ENCODE results near the gene GTF2IRD2.
"Not testable (repeated sequence)": the region's sequence is repeated elsewhere in the genome, so short reads cannot be mapped to it uniquely, and the experiment has no call there.

The GTF2IRD2 gene

GRCh38 chr7:74850833-74851721, at the start of gene GTF2IRD2:
GTF2IRD2 (minus strand) TSS chr7:74851605; CDS start chr7:74836378, 15,227 bp downstream.
- not testable (repeated sequence) for H3K4me1 Mint-ChIP-seq (ENCODE audit: low read depth); H3K27me3 Mint-ChIP-seq (ENCODE audit: low read depth); H3K9me3 Mint-ChIP-seq; H3K36me3 Mint-ChIP-seq (ENCODE audit: low read depth)
- Mint-ChIP-seq H3K4me3 (peak within 1 kb of the TSS; percentile 69), H3K27ac (peak within 1 kb of the TSS; percentile 81)
- peak; percentile 72 for DNase-seq (ENCODE audit: low spot score)

DNA sequence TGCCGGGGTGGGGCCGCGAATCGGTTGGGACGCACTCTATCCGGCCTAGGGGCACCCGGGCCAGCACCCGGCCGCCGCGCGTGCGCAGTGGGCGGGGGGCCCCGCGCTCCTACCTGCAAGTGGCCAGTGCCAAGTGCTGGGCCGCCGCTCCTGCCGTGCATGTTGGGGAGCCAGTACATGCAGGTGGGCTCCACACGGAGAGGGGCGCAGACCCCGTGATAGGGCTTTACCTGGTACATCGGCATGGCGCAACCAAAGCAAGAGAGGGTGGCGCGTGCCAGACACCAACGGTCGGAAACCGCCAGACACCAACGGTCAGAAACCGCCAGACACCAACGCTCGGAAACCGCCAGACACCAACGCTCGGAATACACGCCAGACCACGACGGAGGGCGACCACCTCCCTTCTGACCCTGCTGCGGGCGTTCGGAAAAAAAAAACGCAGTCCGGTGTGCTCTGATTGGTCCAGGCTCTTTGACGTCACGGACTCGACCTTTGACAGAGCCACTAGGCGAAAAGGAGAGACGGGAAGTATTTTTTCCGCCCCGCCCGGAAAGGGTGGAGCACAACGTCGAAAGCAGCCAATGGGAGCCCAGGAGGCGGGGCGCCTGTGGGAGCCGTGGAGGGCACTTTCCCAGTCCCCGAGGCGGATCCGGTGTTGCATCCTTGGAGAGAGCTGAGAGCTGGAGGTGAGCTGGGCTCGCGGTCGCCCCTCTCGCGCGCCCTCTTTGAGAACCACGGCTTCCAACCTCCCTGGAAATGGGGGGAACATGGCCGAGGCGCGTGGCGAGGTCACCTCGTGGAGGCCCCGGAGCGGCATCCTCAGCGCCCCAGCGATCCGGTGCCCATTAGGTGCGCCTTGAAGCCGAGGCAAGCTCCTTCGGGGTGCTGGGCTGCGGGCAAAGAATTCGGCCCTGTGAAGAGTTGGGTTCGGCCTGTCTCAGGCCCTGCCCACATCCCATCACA, 39.0 kb upstream of the GTF2IRD2 start:
- H3K27me3 Mint-ChIP-seq (ENCODE audit: low read depth); H3K36me3 Mint-ChIP-seq (ENCODE audit: low read depth); H3K4me1 Mint-ChIP-seq (ENCODE audit: low read depth); H3K9me3 Mint-ChIP-seq: not testable (repeated sequence)
- peak overlapping the region; percentile 94 for H3K27ac Mint-ChIP-seq
- peak overlapping the region; percentile 84 for H3K4me3 Mint-ChIP-seq
- DNase-seq (ENCODE audit: low spot score): peak; percentile 91

DNA sequence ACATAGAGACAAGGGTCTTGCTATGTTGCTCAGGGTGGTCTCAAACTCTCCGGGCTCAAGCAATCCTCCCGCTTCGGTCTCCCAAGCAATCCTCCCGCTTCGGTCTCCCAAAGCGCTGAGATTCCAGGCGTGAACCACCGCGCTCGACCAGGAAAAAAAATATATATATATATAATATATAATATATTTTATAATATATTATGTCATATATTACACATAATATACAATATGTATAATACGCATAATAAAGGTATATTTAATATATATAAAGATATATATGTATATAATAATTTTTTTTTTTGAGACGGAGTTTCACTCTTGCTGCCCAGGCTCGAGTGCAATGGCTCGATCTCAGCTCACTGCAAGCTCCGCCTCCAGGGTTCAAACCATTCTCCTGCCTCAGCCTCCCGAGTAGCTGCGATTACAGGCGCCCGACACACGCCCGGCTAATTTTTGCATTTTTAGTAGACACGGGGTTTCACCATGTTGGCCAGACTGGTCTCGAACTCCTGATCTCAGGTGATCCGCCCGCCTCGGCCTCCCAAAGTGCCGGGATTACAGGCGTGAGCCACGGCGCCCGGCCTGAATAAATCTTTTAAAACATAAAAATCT, 38.2 kb upstream of the GTF2IRD2 start:
- DNase-seq (ENCODE audit: low spot score); H3K4me1 Mint-ChIP-seq (ENCODE audit: low read depth); H3K27me3 Mint-ChIP-seq (ENCODE audit: low read depth); H3K9me3 Mint-ChIP-seq; H3K36me3 Mint-ChIP-seq (ENCODE audit: low read depth): not testable (repeated sequence)
- H3K4me3 Mint-ChIP-seq: peak overlapping the region; percentile 51
- H3K27ac Mint-ChIP-seq: peak overlapping the region; percentile 60

DNA sequence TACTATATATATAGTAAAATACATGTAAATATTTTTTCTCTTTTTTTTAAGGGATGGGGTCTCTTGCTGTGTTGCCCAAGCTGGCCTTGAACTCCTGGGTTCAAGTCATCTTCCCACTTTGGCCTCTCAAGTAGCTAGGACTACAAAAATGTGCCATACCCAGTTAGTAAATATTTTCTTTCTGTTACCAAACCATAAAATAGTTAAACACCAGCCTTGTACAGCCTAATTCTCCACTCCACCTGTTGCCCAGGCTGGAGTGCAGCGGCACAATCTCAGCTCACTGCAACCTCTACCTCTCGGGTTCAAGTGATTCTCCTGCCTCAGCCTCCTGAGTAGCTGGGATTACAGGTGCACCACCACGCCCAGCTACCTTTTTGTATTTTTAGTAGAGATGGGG, 33.9 kb upstream of the GTF2IRD2 start:
- not testable (repeated sequence) for H3K9me3 Mint-ChIP-seq; H3K4me1 Mint-ChIP-seq (ENCODE audit: low read depth); H3K4me3 Mint-ChIP-seq; H3K27me3 Mint-ChIP-seq (ENCODE audit: low read depth); DNase-seq (ENCODE audit: low spot score); H3K27ac Mint-ChIP-seq
- peaks cover 12% of the 10 kb centered on the region for H3K36me3 Mint-ChIP-seq (ENCODE audit: low read depth)

DNA sequence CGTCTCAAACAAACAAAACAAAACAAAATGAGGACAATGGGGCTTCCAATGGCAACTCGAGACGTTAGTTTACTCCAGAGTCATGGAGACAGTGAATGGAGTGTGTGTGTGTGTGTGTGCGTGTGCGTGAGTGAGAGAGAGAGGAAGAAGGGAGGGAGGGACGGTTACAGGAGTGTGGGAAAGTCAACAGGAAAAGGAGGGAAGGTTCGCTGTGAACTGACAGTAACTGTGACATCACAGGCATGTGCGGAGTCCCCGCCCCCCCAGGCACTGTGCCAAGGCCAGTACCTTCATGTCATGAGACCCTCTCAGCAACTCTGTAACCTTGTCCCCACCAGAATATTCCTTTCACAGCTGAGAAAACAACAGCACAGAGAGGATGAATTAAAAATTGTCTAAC, 30.7 kb upstream of the GTF2IRD2 start:
- H3K4me3 Mint-ChIP-seq; H3K27ac Mint-ChIP-seq; DNase-seq (ENCODE audit: low spot score); H3K27me3 Mint-ChIP-seq (ENCODE audit: low read depth); H3K36me3 Mint-ChIP-seq (ENCODE audit: low read depth); H3K9me3 Mint-ChIP-seq; H3K4me1 Mint-ChIP-seq (ENCODE audit: low read depth): not testable (repeated sequence)

DNA sequence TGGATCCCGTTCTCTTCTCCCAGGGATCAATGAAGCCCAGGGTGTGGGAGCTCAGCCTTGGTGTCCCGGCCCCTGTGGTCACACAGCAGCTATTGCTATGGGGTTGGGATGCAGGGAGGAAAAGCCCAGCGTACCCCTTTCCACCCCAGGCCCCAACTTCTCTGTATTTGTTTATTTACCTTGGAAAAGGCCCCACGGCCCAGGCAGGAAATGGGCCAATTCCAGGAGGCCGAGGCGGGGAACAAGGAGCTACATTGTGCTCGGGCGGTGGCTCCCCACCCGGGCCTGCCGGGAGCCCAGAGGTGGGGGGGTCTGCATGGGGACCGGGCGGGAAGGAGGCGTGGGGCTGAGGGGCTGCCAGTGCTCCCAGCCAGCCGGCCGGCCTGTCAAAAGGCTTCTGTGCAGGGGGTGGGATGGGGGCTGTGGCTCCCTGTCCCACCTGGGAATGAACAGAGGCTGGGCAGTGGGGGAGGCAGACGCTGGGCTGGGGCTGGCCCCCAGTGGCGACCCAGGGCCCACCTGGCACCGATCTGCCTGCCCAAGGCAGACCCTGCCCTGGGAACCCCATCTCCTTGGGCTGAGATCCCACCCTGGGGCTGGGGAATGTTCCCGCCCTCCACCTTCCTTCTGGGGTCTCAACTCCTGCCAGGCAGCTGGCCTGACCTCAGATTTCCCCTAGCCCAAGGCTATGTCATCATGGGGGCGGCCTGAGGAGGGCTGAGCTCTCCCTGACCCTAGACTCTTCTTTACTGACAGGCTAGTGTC, 23.5 kb upstream of the GTF2IRD2 start:
- not testable (repeated sequence) for H3K27me3 Mint-ChIP-seq (ENCODE audit: low read depth); H3K4me3 Mint-ChIP-seq; H3K27ac Mint-ChIP-seq; H3K9me3 Mint-ChIP-seq; DNase-seq (ENCODE audit: low spot score); H3K36me3 Mint-ChIP-seq (ENCODE audit: low read depth); H3K4me1 Mint-ChIP-seq (ENCODE audit: low read depth)

DNA sequence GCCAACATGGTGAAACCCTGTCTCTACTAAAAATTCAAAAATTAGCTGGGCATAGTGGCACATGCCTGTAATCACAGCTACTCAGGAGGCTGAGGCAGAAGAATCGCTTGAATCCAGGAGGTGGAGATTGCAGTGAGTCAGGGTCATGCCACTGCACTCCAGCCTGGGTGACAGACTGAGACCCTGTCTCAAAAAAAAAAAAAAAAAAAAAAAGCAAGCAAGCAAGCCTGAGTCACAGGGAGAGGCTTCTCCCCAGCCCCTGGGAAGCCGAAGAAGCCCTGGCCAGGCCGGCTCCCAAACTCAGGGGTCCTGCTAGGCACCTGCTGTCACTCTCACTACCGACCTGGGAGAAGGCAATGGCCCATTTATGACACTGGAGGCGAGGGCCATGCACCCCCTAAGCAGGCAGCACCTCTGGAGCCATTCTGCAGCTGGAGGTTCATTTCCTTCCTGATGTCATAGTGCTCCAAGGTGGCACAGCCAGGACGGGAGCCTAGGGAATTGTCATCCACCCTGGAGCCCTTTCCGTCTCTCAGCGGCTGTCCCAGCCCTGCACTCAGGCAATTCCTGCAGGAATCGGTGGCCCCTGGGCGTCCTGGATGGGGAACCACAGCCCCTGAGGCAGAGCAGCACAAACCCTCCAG, 22.8 kb upstream of the GTF2IRD2 start:
- DNase-seq (ENCODE audit: low spot score); H3K4me3 Mint-ChIP-seq; H3K9me3 Mint-ChIP-seq; H3K27ac Mint-ChIP-seq; H3K36me3 Mint-ChIP-seq (ENCODE audit: low read depth); H3K27me3 Mint-ChIP-seq (ENCODE audit: low read depth); H3K4me1 Mint-ChIP-seq (ENCODE audit: low read depth): not testable (repeated sequence)

GRCh38 chr7:74872542-74872941, 21.1 kb upstream of the GTF2IRD2 start:
- H3K9me3 Mint-ChIP-seq; DNase-seq (ENCODE audit: low spot score); H3K36me3 Mint-ChIP-seq (ENCODE audit: low read depth); H3K4me3 Mint-ChIP-seq; H3K27me3 Mint-ChIP-seq (ENCODE audit: low read depth); H3K27ac Mint-ChIP-seq; H3K4me1 Mint-ChIP-seq (ENCODE audit: low read depth): not testable (repeated sequence)

- H3K4me1 Mint-ChIP-seq (ENCODE audit: low read depth); DNase-seq (ENCODE audit: low spot score); H3K27me3 Mint-ChIP-seq (ENCODE audit: low read depth); H3K4me3 Mint-ChIP-seq; H3K36me3 Mint-ChIP-seq (ENCODE audit: low read depth); H3K9me3 Mint-ChIP-seq; H3K27ac Mint-ChIP-seq: not testable (repeated sequence)
Observed at GRCh38 chr7:74865777-74866176, 14.4 kb upstream of the GTF2IRD2 start.

DNA sequence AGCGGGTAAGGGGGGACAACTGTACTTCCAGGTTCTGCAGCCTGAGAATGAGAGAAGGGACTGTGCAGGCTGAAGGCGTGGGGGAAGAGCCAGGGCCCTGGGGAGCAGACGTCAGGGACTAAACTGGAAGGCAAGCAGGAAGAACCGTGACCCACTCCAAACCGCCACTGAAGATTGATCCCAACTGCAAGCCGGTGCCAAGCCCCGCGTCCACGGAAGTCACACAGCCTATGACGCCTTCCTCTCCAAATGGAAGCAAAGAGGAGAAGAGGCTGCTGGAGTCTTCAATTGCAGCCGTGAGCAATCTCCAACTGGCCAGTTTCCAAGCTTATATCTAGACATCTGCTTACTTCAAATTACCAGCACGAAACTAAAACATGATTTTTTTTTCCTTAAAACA, 1.6 kb downstream of the GTF2IRD2 start:
- H3K36me3 Mint-ChIP-seq (ENCODE audit: low read depth); DNase-seq (ENCODE audit: low spot score); H3K4me3 Mint-ChIP-seq: not testable (repeated sequence)

DNA sequence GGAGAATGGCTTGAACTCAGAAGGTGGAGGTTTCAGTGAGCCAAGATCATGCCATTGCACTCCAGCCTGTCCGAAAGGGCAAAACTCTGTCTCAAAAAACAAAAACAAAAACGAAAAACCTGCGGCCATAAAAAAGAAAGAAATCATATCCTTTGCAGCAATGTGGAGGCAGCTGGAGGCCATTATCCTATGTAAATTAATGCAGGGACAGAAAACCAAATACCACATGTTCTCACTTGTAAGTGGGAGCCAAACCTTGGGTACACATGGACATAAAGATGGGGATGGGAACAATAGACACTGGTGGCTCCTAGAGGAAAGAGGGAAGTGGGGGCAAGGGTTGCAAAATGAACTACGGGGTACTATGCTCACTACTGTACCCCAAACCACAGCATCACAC, 21.0 kb downstream of the GTF2IRD2 start:
- not testable (repeated sequence) for H3K9me3 Mint-ChIP-seq; H3K36me3 Mint-ChIP-seq (ENCODE audit: low read depth); DNase-seq (ENCODE audit: low spot score); H3K27ac Mint-ChIP-seq; H3K27me3 Mint-ChIP-seq (ENCODE audit: low read depth); H3K4me1 Mint-ChIP-seq (ENCODE audit: low read depth); H3K4me3 Mint-ChIP-seq

More for the DNA sequence above, 1.6 kb downstream of the GTF2IRD2 start:
- not testable (repeated sequence) for H3K27ac Mint-ChIP-seq; H3K9me3 Mint-ChIP-seq; H3K4me1 Mint-ChIP-seq (ENCODE audit: low read depth); H3K27me3 Mint-ChIP-seq (ENCODE audit: low read depth)

- H3K4me1 Mint-ChIP-seq (ENCODE audit: low read depth); H3K36me3 Mint-ChIP-seq (ENCODE audit: low read depth); H3K27me3 Mint-ChIP-seq (ENCODE audit: low read depth); H3K4me3 Mint-ChIP-seq; H3K9me3 Mint-ChIP-seq; H3K27ac Mint-ChIP-seq; DNase-seq (ENCODE audit: low spot score): not testable (repeated sequence)
Observed at GRCh38 chr7:74829959-74830358, 21.4 kb downstream of the GTF2IRD2 start.

- not testable (repeated sequence) for H3K4me3 Mint-ChIP-seq; H3K9me3 Mint-ChIP-seq; H3K27me3 Mint-ChIP-seq (ENCODE audit: low read depth); DNase-seq (ENCODE audit: low spot score); H3K36me3 Mint-ChIP-seq (ENCODE audit: low read depth); H3K4me1 Mint-ChIP-seq (ENCODE audit: low read depth); H3K27ac Mint-ChIP-seq
Observed at GRCh38 chr7:74821259-74821658, 30.1 kb downstream of the GTF2IRD2 start.
